IMR-90 (cell line): Measurements from ENCODE around the gene SREBF2.

Experiments
- CTCF ChIP-seq: conservative IDR thresholded peaks from 2 replicates; pipeline ENCODE4 v1.5.1; 2012; ENCODE audit warnings: mild to moderate bottlenecking, low read depth, low read length, improper control_type of control experiment
- NFE2L2 ChIP-seq: fragments of 150-350 bp; IDR thresholded peaks from 2 replicates; pipeline ENCODE4 v1.6.1; 2016; ENCODE audit warnings: low read depth, mild to moderate bottlenecking, low read length
- RCOR1 ChIP-seq: IDR thresholded peaks from 2 replicates; pipeline ENCODE4 v1.6.1; 2012; ENCODE audit warnings: mild to moderate bottlenecking, low read length, improper control_type of control experiment; ENCODE audit not compliant: insufficient replicate concordance

GRCh38 chr22:41816871-41817270, 16.0 kb upstream of the SREBF2 start:
- TF ChIP-seq NFE2L2 (no peak), CTCF (no peak), RCOR1 (no peak)
